Osteocyte (in vitro differentiated cells): Measurements from ENCODE around the gene MAPK13. TPM values are rescaled to one million over a fixed set of nuclear protein-coding genes. Genes with fewer than 3 reads are reported as not detected.

Source experiments
- DNase-seq: peaks from one replicate; pipeline ENCODE4 v3.0.0; 2021; ENCODE audit warnings: mixed read lengths; ENCODE audit not compliant: unreplicated experiment; ENCODE audit errors: extremely low spot score
- H3K27ac Mint-ChIP-seq: one replicate; pipeline ENCODE4 v1.8.0; 2021; ENCODE audit warnings: mild to moderate bottlenecking, mixed read lengths; ENCODE audit not compliant: unreplicated experiment
- H3K27me3 Mint-ChIP-seq: one replicate; pipeline ENCODE4 v1.8.0; 2021; ENCODE audit warnings: mixed read lengths; ENCODE audit not compliant: unreplicated experiment
- H3K36me3 Mint-ChIP-seq: one replicate; pipeline ENCODE4 v1.8.0; 2021; ENCODE audit warnings: mixed read lengths; ENCODE audit not compliant: unreplicated experiment
- H3K4me1 Mint-ChIP-seq: one replicate; pipeline ENCODE4 v1.8.0; 2021; ENCODE audit warnings: mixed read lengths; ENCODE audit not compliant: unreplicated experiment
- H3K4me3 Mint-ChIP-seq: one replicate; pipeline ENCODE4 v1.8.0; 2021; ENCODE audit warnings: mild to moderate bottlenecking, moderate library complexity, mixed read lengths; ENCODE audit not compliant: unreplicated experiment
- H3K9me3 Mint-ChIP-seq: one replicate; pipeline ENCODE4 v1.8.0; 2021; ENCODE audit warnings: mixed read lengths; ENCODE audit not compliant: unreplicated experiment
- CTCF ChIP-seq: fragments of 200-600 bp; sonication (generic); IDR thresholded peaks from 2 replicates; pipeline ENCODE4 v1.5.0; 2021; ENCODE audit warnings: antibody characterized with exemption, mild to moderate bottlenecking, moderate library complexity
- total RNA-seq: library from RNA; stranded (reverse); gene quantifications from 2 replicates; pipeline ENCODE4 v1.2.1, GENCODE V29; 2021

Gene MAPK13
- total RNA-seq, 1 donor from 2014 or later, result 1.5 TPM

- Mint-ChIP-seq H3K4me1 (no peaks in the 10 kb centered on the region), H3K9me3 (peaks cover 5% of the 10 kb centered on the region), H3K27me3 (peaks cover 40% of the 10 kb centered on the region), H3K36me3 (no peaks in the 10 kb centered on the region), H3K4me3 (no peak overlapping the region), H3K27ac (no peak overlapping the region)
- no peak for DNase-seq
- no peak for TF ChIP-seq CTCF
Observed at GRCh38 chr6:36170704-36171103, 40.4 kb downstream of the MAPK13 start.

GRCh38 chr6:36171573-36171972 is 41.3 kb downstream of the MAPK13 start:
- Mint-ChIP-seq H3K27ac (no peak overlapping the region), H3K9me3 (no peaks in the 10 kb centered on the region), H3K36me3 (no peaks in the 10 kb centered on the region), H3K27me3 (peaks cover 36% of the 10 kb centered on the region), H3K4me1 (no peaks in the 10 kb centered on the region), H3K4me3 (no peak overlapping the region)
- TF ChIP-seq CTCF, result no peak
- DNase-seq, result no peak

GRCh38 chr6:36177166-36177565 is 46.9 kb downstream of the MAPK13 start:
- no peak for TF ChIP-seq CTCF

GRCh38 chr6:36178544-36178943 is 48.2 kb downstream of the MAPK13 start:
- H3K4me1 Mint-ChIP-seq, result no peaks in the 10 kb centered on the region
- H3K9me3 Mint-ChIP-seq, result peaks cover 18% of the 10 kb centered on the region
- no peak overlapping the region for H3K4me3 Mint-ChIP-seq
- H3K27me3 Mint-ChIP-seq, result peaks cover 58% of the 10 kb centered on the region
- no peak for TF ChIP-seq CTCF
- DNase-seq, result no peak
- H3K36me3 Mint-ChIP-seq, result peaks cover 8% of the 10 kb centered on the region
- H3K27ac Mint-ChIP-seq, result no peak overlapping the region

More at GRCh38 chr6:36177166-36177565, 46.9 kb downstream of the MAPK13 start:
- peaks cover 8% of the 10 kb centered on the region for H3K36me3 Mint-ChIP-seq
- no peak overlapping the region for H3K27ac Mint-ChIP-seq
- peaks cover 49% of the 10 kb centered on the region for H3K27me3 Mint-ChIP-seq
- no peaks in the 10 kb centered on the region for H3K4me1 Mint-ChIP-seq
- no peak overlapping the region for H3K4me3 Mint-ChIP-seq
- DNase-seq, result no peak
- peaks cover 13% of the 10 kb centered on the region for H3K9me3 Mint-ChIP-seq

GRCh38 chr6:36180126-36180525 is 49.8 kb downstream of the MAPK13 start:
- TF ChIP-seq CTCF, result no peak
- Mint-ChIP-seq H3K9me3 (peaks cover 18% of the 10 kb centered on the region), H3K4me1 (no peaks in the 10 kb centered on the region), H3K4me3 (no peak overlapping the region), H3K27ac (no peak overlapping the region), H3K36me3 (peaks cover 8% of the 10 kb centered on the region), H3K27me3 (peaks cover 62% of the 10 kb centered on the region)
- DNase-seq, result no peak
